ENCODE data around the gene C1orf232. TPM values are rescaled to one million over a fixed set of nuclear protein-coding genes. Genes with fewer than 3 reads are reported as not detected.

C1orf232 gene
- total RNA-seq, 1 donor from 2014 or later, result not detected

- Mint-ChIP-seq H3K4me3 (no peak overlapping the region), H3K27ac (no peak overlapping the region), H3K4me1 (peaks cover 13% of the 10 kb centered on the region), H3K27me3 (peaks cover 31% of the 10 kb centered on the region), H3K9me3 (no peaks in the 10 kb centered on the region), H3K36me3 (ENCODE audit: low read depth) (no peaks in the 10 kb centered on the region)
- DNase-seq (no peak), ATAC-seq (ENCODE audit: low read depth) (no peak)
- TF ChIP-seq CTCF (IDR thresholded peaks at IDR 0.05), result no peak
- POLR2A ChIA-PET, result no interaction called here
- intact Hi-C loops (cut with micrococcal nuclease), result loop anchor here (5.0 kb wide), 2 partner anchors 123 to 253 kb away; partner anchors contain the start of gene STMN1
- CTCF ChIA-PET, result no interaction called here
These were observed 8.0 kb downstream of the C1orf232 start for GRCh38 chr1:26160527-26161414.

- Mint-ChIP-seq H3K27ac (no peak overlapping the region), H3K27me3 (peaks cover 40% of the 10 kb centered on the region), H3K9me3 (no peaks in the 10 kb centered on the region), H3K4me1 (peaks cover 12% of the 10 kb centered on the region), H3K4me3 (no peak overlapping the region), H3K36me3 (ENCODE audit: low read depth) (no peaks in the 10 kb centered on the region)
- ChIA-PET POLR2A (interaction anchor here (0.7 kb wide), 1 partner anchor 1421 kb away, joined by 6 read pairs; no protein-coding TSS in a partner anchor), CTCF (no interaction called here)
- no peak for TF ChIP-seq CTCF (IDR thresholded peaks at IDR 0.05)
- intact Hi-C loops (cut with micrococcal nuclease), result loop anchor here (5.0 kb wide), 2 partner anchors 122 to 252 kb away; partner anchors contain the start of gene STMN1
- no peak for DNase-seq
- no peak for ATAC-seq (ENCODE audit: low read depth)
These were observed 9.1 kb downstream of the C1orf232 start for GRCh38 chr1:26159743-26160039.

GRCh38 chr1:26158908-26159742, 9.6 kb downstream of the C1orf232 start, which contains the start of gene FAM110D:
TSS of gene FAM110D (plus strand) at chr1:26159079. CDS start at chr1:26161292, 2,213 bp downstream.
- Mint-ChIP-seq H3K4me1 (peaks cover 9% of the 10 kb centered on the region), H3K36me3 (ENCODE audit: low read depth) (no peaks in the 10 kb centered on the region), H3K9me3 (no peaks in the 10 kb centered on the region), H3K4me3 (no peak within 1 kb of the TSS), H3K27ac (no peak within 1 kb of the TSS), H3K27me3 (peaks cover 40% of the 10 kb centered on the region)
- ChIA-PET POLR2A (interaction anchor here (0.7 kb wide), 1 partner anchor 1422 kb away, joined by 6 read pairs; no protein-coding TSS in a partner anchor), CTCF (no interaction called here)
- no peak for DNase-seq
- intact Hi-C loops (cut with micrococcal nuclease), result no loop called here
- ATAC-seq (ENCODE audit: low read depth), result no peak
- no peak for TF ChIP-seq CTCF (IDR thresholded peaks at IDR 0.05)

GRCh38 chr1:26158271-26158907, 10.4 kb downstream of the C1orf232 start:
- intact Hi-C loops (cut with micrococcal nuclease), result no loop called here
- POLR2A ChIA-PET, result no interaction called here
- Mint-ChIP-seq H3K4me1 (peaks cover 4% of the 10 kb centered on the region), H3K36me3 (ENCODE audit: low read depth) (no peaks in the 10 kb centered on the region), H3K27ac (no peak overlapping the region), H3K9me3 (no peaks in the 10 kb centered on the region), H3K4me3 (no peak overlapping the region), H3K27me3 (peaks cover 40% of the 10 kb centered on the region)
- no peak for DNase-seq
- no peak for ATAC-seq (ENCODE audit: low read depth)
- TF ChIP-seq CTCF (IDR thresholded peaks at IDR 0.05), result no peak
- CTCF ChIA-PET, result interaction anchor here (1.2 to 1.8 kb wide), 2 partner anchors 11 to 13 kb away, joined by 4 to 12 read pairs; partner anchors contain the start of gene ZNF593
